Duodenal mucosa (tissue), 2 donors: ENCODE data around the gene HOOK2.

Experiments used
- H3K27ac ChIP-seq: one replicate; pipeline ENCODE4 v1.7.0; 2013; ENCODE audit warnings: low read depth, low read length
- H3K27me3 ChIP-seq, 2 donors: one replicate each; pipeline ENCODE4 v1.7.0; 2013; ENCODE audit warnings: low read length in 2 of 2, control low read depth in 1 of 2; ENCODE audit not compliant: insufficient read depth in 2 of 2, control insufficient read depth in 1 of 2
- H3K36me3 ChIP-seq, 2 donors: one replicate each; pipeline ENCODE4 v1.7.0; 2013; ENCODE audit warnings: low read length in 2 of 2, control low read depth in 1 of 2; ENCODE audit not compliant: insufficient read depth in 2 of 2, control insufficient read depth in 1 of 2
- H3K4me1 ChIP-seq, 2 donors: one replicate each; pipeline ENCODE4 v1.7.0; 2013; ENCODE audit warnings: low read length in 2 of 2, control low read depth in 1 of 2; ENCODE audit not compliant: insufficient read depth in 2 of 2, control insufficient read depth in 1 of 2
- H3K4me3 ChIP-seq, 2 donors: one replicate each; pipeline ENCODE4 v1.7.0; 2013; ENCODE audit warnings: low read length in 2 of 2, low read depth in 1 of 2
- H3K9ac ChIP-seq, 2 donors: one replicate each; pipeline ENCODE4 v1.7.0; 2013; ENCODE audit warnings: low read length in 2 of 2, low read depth in 1 of 2
- H3K9me3 ChIP-seq, 2 donors: one replicate each; pipeline ENCODE4 v1.7.0; 2013; ENCODE audit warnings: low read length in 2 of 2, control low read depth in 1 of 2; ENCODE audit not compliant: control insufficient read depth in 1 of 2

Gene HOOK2

GRCh38 chr19:12792853-12793289 lies 17.5 kb upstream of the HOOK2 start:
- Histone ChIP-seq H3K4me3 (peak overlapping the region; percentile 91 to 95), H3K27me3 (no peaks in the 10 kb centered on the region), H3K9ac (peak overlapping the region; percentile 99 to 100), H3K27ac (peak overlapping the region; percentile 100), H3K4me1 (peaks cover 39 to 40% of the 10 kb centered on the region in 2 donors), H3K9me3 (no peaks in the 10 kb centered on the region), H3K36me3 (no peaks in the 10 kb centered on the region)

GRCh38 chr19:12792051-12792852 lies 16.9 kb upstream of the HOOK2 start:
- Histone ChIP-seq H3K9me3 (no peaks in the 10 kb centered on the region), H3K27me3 (no peaks in the 10 kb centered on the region), H3K4me3 (peak overlapping the region; percentile 91 to 95), H3K4me1 (peaks cover 44 to 46% of the 10 kb centered on the region in 2 donors), H3K36me3 (no peaks in the 10 kb centered on the region), H3K9ac (peak overlapping the region; percentile 99 to 100), H3K27ac (peak overlapping the region; percentile 100)

GRCh38 chr19:12791345-12792050 lies 16.1 kb upstream of the HOOK2 start, which contains the start of gene JUNB:
JUNB (plus strand) TSS chr19:12791486; CDS start chr19:12791772, 286 bp downstream.
- H3K4me1 ChIP-seq, result peaks cover 49 to 53% of the 10 kb centered on the region in 2 donors
- no peaks in the 10 kb centered on the region for H3K36me3 ChIP-seq
- peak within 1 kb of the TSS; percentile 99 to 100 for H3K9ac ChIP-seq
- no peaks in the 10 kb centered on the region for H3K9me3 ChIP-seq
- H3K27me3 ChIP-seq, result no peaks in the 10 kb centered on the region
- peak within 1 kb of the TSS; percentile 100 for H3K27ac ChIP-seq
- peak within 1 kb of the TSS; percentile 91 to 95 for H3K4me3 ChIP-seq

GRCh38 chr19:12790628-12791344 lies 15.4 kb upstream of the HOOK2 start:
- Histone ChIP-seq H3K27ac (peak overlapping the region; percentile 100), H3K27me3 (no peaks in the 10 kb centered on the region), H3K36me3 (no peaks in the 10 kb centered on the region), H3K9ac (peak overlapping the region; percentile 99 to 100), H3K4me1 (peaks cover 49 to 53% of the 10 kb centered on the region in 2 donors), H3K4me3 (peak overlapping the region; percentile 72 to 91), H3K9me3 (no peaks in the 10 kb centered on the region)

- Histone ChIP-seq H3K9ac (peak overlapping the region; percentile 99 to 100), H3K36me3 (no peaks in the 10 kb centered on the region), H3K9me3 (no peaks in the 10 kb centered on the region), H3K4me1 (peaks cover 54 to 59% of the 10 kb centered on the region in 2 donors), H3K27ac (peak overlapping the region; percentile 100), H3K4me3 (peak overlapping the region; percentile 72 to 91), H3K27me3 (no peaks in the 10 kb centered on the region)
Measured at GRCh38 chr19:12789904-12790619, 14.7 kb upstream of the HOOK2 start.

- peak overlapping the region; percentile 100 for H3K27ac ChIP-seq
- no peaks in the 10 kb centered on the region for H3K27me3 ChIP-seq
- H3K4me3 ChIP-seq, result peak overlapping the region; percentile 75 to 91
- H3K4me1 ChIP-seq, result peaks cover 59 to 61% of the 10 kb centered on the region in 2 donors
- H3K9me3 ChIP-seq, result no peaks in the 10 kb centered on the region
- peak overlapping the region; percentile 86 to 99 for H3K9ac ChIP-seq
- no peaks in the 10 kb centered on the region for H3K36me3 ChIP-seq
Measured at GRCh38 chr19:12789098-12789903, 13.9 kb upstream of the HOOK2 start.

- Histone ChIP-seq H3K4me1 (peaks cover 61 to 62% of the 10 kb centered on the region in 2 donors), H3K27me3 (no peaks in the 10 kb centered on the region), H3K9ac (peak overlapping the region; percentile 86 to 99), H3K4me3 (peak overlapping the region; percentile 70 to 75), H3K36me3 (no peaks in the 10 kb centered on the region), H3K27ac (peak overlapping the region; percentile 100), H3K9me3 (no peaks in the 10 kb centered on the region)
Measured at GRCh38 chr19:12788682-12789097, 13.3 kb upstream of the HOOK2 start.

GRCh38 chr19:12788042-12788681 lies 12.8 kb upstream of the HOOK2 start:
- H3K27ac ChIP-seq, result peak overlapping the region; percentile 100
- no peaks in the 10 kb centered on the region for H3K27me3 ChIP-seq
- peak overlapping the region; percentile 86 to 99 for H3K9ac ChIP-seq
- no peaks in the 10 kb centered on the region for H3K9me3 ChIP-seq
- no peaks in the 10 kb centered on the region for H3K36me3 ChIP-seq
- peak overlapping the region; percentile 33 to 75 for H3K4me3 ChIP-seq
- peaks cover 67% of the 10 kb centered on the region in 2 donors for H3K4me1 ChIP-seq
